ENCODE measurements around the gene FARSA.
A peak's percentile ranks its signal among the peaks of the same experiment; 100 is the strongest.

The FARSA gene

DNA sequence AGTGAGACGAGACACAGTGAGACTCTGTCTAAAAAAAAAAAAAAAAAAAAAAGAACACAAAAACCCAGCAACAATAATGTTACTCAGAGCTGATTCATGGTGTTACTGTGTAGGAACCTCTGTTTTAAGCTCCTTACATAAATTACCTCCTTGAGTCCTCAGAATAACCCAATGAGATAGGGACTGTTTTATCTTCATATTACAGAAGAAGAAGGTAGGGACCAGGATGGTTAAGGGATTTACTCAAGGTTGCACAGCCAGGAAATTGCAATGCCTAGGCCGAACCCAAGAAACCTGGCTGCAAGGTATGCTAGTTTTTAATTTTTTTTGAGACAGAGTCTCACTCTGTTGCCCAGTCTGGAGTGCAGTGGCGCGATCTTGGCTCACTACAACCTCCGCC lies 34.4 kb upstream of the FARSA start:
- TF ChIP-seq SIN3A (IDR thresholded peaks at IDR 0.05; ENCODE audit: borderline replicate concordance, insufficient read depth, low read length) = no peak
- no peak for TF ChIP-seq FOXP2 (optimal IDR thresholded peaks at IDR 0.05; ENCODE audit: borderline replicate concordance, extremely low read depth, extremely low read length, insufficient read depth)
- TF ChIP-seq POLR2AphosphoS5 (IDR thresholded peaks at IDR 0.05; ENCODE audit: low read depth, low read length) = no peak
- TF ChIP-seq, protein P1, sequence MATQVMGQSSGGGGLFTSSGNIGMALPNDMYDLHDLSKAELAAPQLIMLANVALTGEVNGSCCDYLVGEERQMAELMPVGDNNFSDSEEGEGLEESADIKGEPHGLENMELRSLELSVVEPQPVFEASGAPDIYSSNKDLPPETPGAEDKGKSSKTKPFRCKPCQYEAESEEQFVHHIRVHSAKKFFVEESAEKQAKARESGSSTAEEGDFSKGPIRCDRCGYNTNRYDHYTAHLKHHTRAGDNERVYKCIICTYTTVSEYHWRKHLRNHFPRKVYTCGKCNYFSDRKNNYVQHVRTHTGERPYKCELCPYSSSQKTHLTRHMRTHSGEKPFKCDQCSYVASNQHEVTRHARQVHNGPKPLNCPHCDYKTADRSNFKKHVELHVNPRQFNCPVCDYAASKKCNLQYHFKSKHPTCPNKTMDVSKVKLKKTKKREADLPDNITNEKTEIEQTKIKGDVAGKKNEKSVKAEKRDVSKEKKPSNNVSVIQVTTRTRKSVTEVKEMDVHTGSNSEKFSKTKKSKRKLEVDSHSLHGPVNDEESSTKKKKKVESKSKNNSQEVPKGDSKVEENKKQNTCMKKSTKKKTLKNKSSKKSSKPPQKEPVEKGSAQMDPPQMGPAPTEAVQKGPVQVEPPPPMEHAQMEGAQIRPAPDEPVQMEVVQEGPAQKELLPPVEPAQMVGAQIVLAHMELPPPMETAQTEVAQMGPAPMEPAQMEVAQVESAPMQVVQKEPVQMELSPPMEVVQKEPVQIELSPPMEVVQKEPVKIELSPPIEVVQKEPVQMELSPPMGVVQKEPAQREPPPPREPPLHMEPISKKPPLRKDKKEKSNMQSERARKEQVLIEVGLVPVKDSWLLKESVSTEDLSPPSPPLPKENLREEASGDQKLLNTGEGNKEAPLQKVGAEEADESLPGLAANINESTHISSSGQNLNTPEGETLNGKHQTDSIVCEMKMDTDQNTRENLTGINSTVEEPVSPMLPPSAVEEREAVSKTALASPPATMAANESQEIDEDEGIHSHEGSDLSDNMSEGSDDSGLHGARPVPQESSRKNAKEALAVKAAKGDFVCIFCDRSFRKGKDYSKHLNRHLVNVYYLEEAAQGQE (IDR thresholded peaks at IDR 0.05; ENCODE audit: insufficient read depth in 1 of 2, low read depth in 2 of 2, low read length in 2 of 2) = no peak
- no peak for TF ChIP-seq TAF1 (IDR thresholded peaks at IDR 0.05; ENCODE audit: borderline replicate concordance, insufficient read depth, low read length)

DNA sequence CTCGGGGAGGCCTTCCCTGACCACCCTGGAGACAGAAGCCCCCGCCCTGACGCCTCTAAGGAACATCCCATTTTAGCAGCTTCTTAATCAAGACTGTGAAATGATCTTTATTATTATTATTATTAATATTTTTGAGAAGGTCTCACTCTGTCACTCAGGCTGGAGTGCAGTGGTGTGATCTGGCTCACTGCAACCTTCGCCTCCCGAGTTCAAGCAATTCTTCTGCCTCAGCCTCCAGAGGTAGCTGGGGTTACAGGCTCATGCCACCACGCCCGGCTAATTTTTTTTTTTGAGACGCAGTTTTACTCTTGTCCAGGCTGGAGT lies 32.3 kb upstream of the FARSA start:
- TF ChIP-seq, protein P1 (IDR thresholded peaks at IDR 0.05; ENCODE audit: insufficient read depth in 1 of 2, low read depth in 2 of 2, low read length in 2 of 2) = no peak
- no peak for TF ChIP-seq SIN3A (IDR thresholded peaks at IDR 0.05; ENCODE audit: borderline replicate concordance, insufficient read depth, low read length)
- no peak for TF ChIP-seq TAF1 (IDR thresholded peaks at IDR 0.05; ENCODE audit: borderline replicate concordance, insufficient read depth, low read length)
- TF ChIP-seq POLR2AphosphoS5 (IDR thresholded peaks at IDR 0.05; ENCODE audit: low read depth, low read length) = no peak
- no peak for TF ChIP-seq FOXP2 (optimal IDR thresholded peaks at IDR 0.05; ENCODE audit: borderline replicate concordance, extremely low read depth, extremely low read length, insufficient read depth)

DNA sequence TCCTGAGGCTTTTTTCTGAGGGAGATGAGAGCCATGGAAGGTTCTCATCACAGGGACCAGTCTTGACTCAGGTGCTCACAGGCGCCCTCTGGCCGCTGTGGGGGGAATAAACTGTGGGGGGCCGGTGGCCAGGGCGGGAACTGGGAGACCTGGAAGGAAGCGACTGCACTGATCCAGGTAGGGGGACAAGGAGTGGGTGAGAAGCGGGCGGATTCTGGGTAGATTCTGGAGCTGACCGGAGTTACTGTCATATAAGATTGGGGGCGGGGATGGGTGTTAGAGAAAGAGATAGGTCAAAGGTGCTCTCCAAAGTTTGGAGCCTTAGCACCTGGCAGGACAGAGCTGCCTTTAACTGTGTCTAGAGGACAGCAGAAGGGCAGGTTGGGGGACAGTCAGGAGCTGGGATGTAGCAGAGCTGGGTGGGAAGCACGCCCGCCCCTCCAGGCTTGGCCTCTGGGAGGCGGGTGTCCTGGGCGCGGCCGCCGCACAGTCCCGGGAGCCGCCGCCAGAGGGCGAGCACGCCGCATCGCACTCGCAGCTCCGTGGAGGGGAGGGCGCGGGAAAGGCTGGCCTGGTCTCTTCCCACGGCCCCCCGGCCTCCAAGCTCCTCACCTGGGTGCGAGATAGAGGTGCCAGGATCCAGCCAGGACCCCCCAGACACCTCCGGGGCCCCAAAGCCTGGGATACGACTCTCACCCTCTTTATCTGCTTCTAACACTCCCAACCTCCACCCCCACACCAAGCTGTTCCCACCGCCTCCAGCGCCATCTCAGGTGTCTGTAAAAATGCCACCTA lies 31.7 kb upstream of the FARSA start:
- no peak for TF ChIP-seq POLR2AphosphoS5 (IDR thresholded peaks at IDR 0.05; ENCODE audit: low read depth, low read length)
- TF ChIP-seq FOXP2 (optimal IDR thresholded peaks at IDR 0.05; ENCODE audit: borderline replicate concordance, extremely low read depth, extremely low read length, insufficient read depth) = peak; percentile 87

DNA sequence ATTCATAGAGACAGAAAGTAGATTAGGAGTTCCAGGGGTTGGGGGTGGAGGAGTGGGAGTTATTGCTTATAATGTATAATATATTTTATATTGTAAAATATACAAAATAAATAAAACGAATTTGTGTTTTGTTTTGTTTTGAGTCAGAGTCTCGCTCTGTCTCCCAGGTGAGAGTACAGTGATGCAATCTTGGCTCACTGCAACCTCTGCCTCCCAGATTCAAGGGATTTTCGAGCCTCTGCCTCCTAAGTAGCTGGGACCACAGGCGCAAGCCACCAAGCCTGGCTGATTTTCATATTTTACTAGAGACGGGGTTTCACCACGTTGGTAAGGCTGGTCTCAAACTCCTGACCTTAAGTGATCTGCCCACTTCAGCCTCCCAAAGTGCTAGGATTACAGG lies 26.0 kb upstream of the FARSA start:
- TF ChIP-seq, protein P1 (IDR thresholded peaks at IDR 0.05; ENCODE audit: insufficient read depth in 1 of 2, low read depth in 2 of 2, low read length in 2 of 2) = no peak
- TF ChIP-seq SIN3A (IDR thresholded peaks at IDR 0.05; ENCODE audit: borderline replicate concordance, insufficient read depth, low read length) = no peak
- TF ChIP-seq TAF1 (IDR thresholded peaks at IDR 0.05; ENCODE audit: borderline replicate concordance, insufficient read depth, low read length) = no peak
- TF ChIP-seq POLR2AphosphoS5 (IDR thresholded peaks at IDR 0.05; ENCODE audit: low read depth, low read length) = no peak
- no peak for TF ChIP-seq FOXP2 (optimal IDR thresholded peaks at IDR 0.05; ENCODE audit: borderline replicate concordance, extremely low read depth, extremely low read length, insufficient read depth)

DNA sequence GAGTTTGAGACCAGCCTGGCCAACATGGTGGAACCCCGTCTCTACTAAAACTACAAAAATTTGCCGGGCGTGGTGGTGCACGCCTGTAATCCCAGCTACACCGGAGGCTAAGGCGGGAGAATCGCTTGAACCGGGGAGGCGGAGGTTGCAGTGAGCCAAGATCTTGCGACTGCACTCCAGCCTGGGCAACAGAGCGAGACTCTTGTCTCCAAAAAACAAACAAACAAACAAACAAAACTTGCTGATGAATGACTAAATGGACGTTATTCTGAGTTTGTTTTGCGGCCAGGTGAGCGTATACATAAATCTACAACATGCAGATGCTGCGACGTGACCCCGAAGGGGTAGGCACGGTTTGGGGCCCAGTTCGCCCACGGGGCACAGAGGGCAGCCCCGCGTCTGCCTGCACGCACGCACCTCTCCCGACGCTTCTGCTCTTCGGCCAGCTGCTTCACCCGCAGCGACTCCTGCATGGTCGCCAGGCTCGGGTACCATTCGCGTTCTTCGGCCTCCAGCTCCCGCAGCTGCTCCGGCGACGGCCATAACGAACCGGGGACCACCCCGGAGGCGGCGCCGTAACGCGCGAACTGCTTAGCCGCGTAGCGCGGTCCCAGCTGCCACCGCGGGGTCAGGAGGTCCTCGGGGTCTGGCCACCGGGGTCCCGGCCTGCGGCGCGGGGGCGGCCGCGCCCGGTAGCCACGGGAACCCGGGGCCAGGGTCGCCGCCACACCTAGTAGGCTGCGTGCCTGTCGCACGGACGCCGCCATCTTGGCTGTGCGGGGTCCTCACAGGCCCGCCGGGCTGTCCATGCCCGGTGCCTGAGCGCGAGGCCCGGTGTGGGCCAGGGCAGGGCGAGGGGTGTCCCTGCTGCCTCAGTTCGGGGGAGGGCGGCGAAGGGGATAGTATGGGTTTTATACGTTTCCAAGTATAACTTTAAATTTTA lies 23.2 kb upstream of the FARSA start, which contains the start of gene GADD45GIP1:
Gene GADD45GIP1, minus strand, starts transcription at position 778 of the 943 bp plus-strand sequence. Its CDS starts 11 bp downstream, at position 767.
- TF ChIP-seq TAF1 (IDR thresholded peaks at IDR 0.05; ENCODE audit: borderline replicate concordance, insufficient read depth, low read length) = peak; percentile 97
- TF ChIP-seq, protein P1 (IDR thresholded peaks at IDR 0.05; ENCODE audit: insufficient read depth in 1 of 2, low read depth in 2 of 2, low read length in 2 of 2) = no peak
- TF ChIP-seq FOXP2 (optimal IDR thresholded peaks at IDR 0.05; ENCODE audit: borderline replicate concordance, extremely low read depth, extremely low read length, insufficient read depth) = peak; percentile 45
- peak; percentile 88 for TF ChIP-seq POLR2AphosphoS5 (IDR thresholded peaks at IDR 0.05; ENCODE audit: low read depth, low read length)
- TF ChIP-seq SIN3A (IDR thresholded peaks at IDR 0.05; ENCODE audit: borderline replicate concordance, insufficient read depth, low read length) = 0 out of 2 replicates have a peak, but pooled peaks have one; percentile 33
